NK-92 treated with Interleukin-12 subunit alpha and Interleukin-12 subunit beta, amount 100 ng/mL, for 24 hours (cell line): ENCODE measurements around the gene BCL11A.

ENCODE experiments used
- DNase-seq: peaks from one replicate; lab custom pipeline; 2025; lab: John Stamatoyannopoulos, UW

BCL11A gene

GRCh38 chr2:60405271-60405919 lies 148.1 kb downstream of the BCL11A start:
- DNase-seq: no peak
